IPS-18a (cell line): ENCODE data around the gene DHX29.
"Not testable (repeated sequence)": the region's sequence is repeated elsewhere in the genome, so short reads cannot be mapped to it uniquely, and the experiment has no call there.

Experiments used
- H3K27ac ChIP-seq: one replicate; pipeline ENCODE4 v1.5.1; 2013; ENCODE audit warnings: low read length
- H3K27me3 ChIP-seq: one replicate; pipeline ENCODE4 v1.6.1; 2013; ENCODE audit warnings: mild to moderate bottlenecking, low read length; ENCODE audit not compliant: control insufficient read depth, insufficient read depth
- H3K36me3 ChIP-seq: one replicate; pipeline ENCODE4 v1.6.1; 2013; ENCODE audit warnings: low read depth, low read length; ENCODE audit not compliant: control insufficient read depth
- H3K4me1 ChIP-seq: one replicate; pipeline ENCODE4 v1.6.1; 2013; ENCODE audit warnings: low read depth, low read length; ENCODE audit not compliant: control insufficient read depth
- H3K4me3 ChIP-seq: one replicate; pipeline ENCODE4 v1.5.1; 2013; ENCODE audit warnings: low read length
- H3K9ac ChIP-seq: one replicate; pipeline ENCODE4 v1.6.1; 2013; ENCODE audit warnings: mild to moderate bottlenecking, low read length, moderate library complexity
- H3K9me3 ChIP-seq: one replicate; pipeline ENCODE4 v1.6.1; 2013; ENCODE audit warnings: low read depth, low read length; ENCODE audit not compliant: control insufficient read depth

Gene DHX29

DNA sequence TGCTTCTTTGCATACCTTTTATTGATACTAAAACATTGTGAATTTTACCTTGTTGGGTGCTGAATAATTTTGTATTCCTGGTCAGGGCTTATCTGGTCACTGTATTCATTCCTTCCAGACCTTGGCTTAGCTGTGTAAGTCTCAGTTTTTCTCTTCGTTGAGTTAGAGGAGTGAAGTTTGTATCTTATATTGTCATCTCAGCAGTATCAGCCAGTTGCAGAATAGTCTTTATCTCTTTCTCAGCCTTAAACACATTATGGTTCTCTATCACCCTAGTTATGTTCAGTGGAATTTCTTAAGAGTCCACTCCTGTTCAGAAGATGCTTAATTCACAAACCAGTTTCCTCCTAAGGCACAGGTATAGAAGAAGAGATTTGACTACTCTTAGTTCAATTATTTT is 25.5 kb upstream of the DHX29 start:
- no peak overlapping the region for H3K4me3 ChIP-seq
- H3K9ac ChIP-seq, result no peak overlapping the region
- no peaks in the 10 kb centered on the region for H3K4me1 ChIP-seq
- no peak overlapping the region for H3K27ac ChIP-seq
- peaks cover 34% of the 10 kb centered on the region for H3K36me3 ChIP-seq
- no peaks in the 10 kb centered on the region for H3K27me3 ChIP-seq
- no peaks in the 10 kb centered on the region for H3K9me3 ChIP-seq

DNA sequence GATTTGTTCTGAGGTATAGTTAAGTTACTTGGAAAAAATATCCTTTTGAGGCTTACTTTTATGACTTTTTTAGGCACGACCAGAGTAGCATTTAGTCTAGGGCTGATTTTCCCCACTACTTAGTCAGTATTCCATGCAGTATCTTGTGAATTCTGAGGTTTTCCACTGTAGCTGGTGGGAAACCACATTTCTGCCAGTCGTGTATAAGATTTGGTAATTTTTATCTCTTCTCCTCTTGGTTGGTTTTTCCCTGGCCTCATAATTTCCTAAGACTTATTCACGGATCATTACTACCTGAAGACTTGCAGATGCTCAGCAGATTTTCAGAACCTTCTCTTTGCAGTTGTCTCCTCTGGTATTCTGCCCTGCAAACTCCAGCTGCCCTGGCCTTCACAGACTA is 23.8 kb upstream of the DHX29 start:
- Histone ChIP-seq H3K9me3 (no peaks in the 10 kb centered on the region), H3K9ac (no peak overlapping the region), H3K27ac (no peak overlapping the region), H3K4me1 (no peaks in the 10 kb centered on the region), H3K4me3 (no peak overlapping the region), H3K27me3 (no peaks in the 10 kb centered on the region), H3K36me3 (peaks cover 43% of the 10 kb centered on the region)

DNA sequence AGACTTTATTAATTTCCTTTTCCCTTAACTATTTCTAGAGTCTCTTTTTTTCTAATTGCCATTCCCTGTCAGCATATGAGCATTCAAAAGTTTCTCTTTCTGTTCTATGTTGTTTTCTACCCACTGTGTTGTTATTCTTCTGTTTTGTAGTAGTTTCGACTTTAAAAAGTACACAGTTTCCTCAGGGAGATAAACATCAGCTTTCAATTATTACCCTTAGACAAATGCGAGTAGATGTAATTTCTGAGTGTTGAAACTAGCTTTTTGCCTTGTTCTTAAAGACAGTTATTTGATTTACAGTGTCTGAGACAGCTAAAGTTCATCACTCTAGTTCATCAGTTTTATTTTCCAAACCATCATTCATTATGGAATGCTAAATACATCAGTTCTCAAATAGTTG is 19.8 kb upstream of the DHX29 start:
- Histone ChIP-seq H3K27ac (no peak overlapping the region), H3K9me3 (no peaks in the 10 kb centered on the region), H3K4me1 (no peaks in the 10 kb centered on the region), H3K4me3 (no peak overlapping the region), H3K36me3 (peaks cover 49% of the 10 kb centered on the region), H3K27me3 (no peaks in the 10 kb centered on the region), H3K9ac (no peak overlapping the region)

DNA sequence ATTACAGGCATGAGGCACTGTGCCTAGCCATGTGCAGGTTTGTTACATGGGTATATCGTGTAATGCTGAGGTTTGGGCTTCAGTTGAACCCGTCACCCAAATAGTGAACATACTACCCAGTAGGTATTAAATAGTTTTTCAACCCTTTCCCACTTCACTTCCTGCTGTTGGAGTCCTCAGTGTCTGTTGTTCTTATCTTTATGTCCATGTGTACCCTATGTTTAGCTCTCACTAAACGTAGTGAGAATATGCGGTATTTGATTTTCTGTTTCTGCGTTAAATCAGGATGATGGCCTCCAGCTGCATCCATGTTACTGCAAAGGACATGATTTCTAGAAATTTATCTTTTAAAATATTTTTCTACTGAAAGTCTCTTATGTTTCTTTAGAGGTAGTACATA is 18.1 kb upstream of the DHX29 start:
- no peaks in the 10 kb centered on the region for H3K9me3 ChIP-seq
- H3K27me3 ChIP-seq, result no peaks in the 10 kb centered on the region
- H3K27ac ChIP-seq, result no peak overlapping the region
- H3K4me1 ChIP-seq, result no peaks in the 10 kb centered on the region
- no peak overlapping the region for H3K9ac ChIP-seq
- H3K36me3 ChIP-seq, result peaks cover 41% of the 10 kb centered on the region
- no peak overlapping the region for H3K4me3 ChIP-seq

DNA sequence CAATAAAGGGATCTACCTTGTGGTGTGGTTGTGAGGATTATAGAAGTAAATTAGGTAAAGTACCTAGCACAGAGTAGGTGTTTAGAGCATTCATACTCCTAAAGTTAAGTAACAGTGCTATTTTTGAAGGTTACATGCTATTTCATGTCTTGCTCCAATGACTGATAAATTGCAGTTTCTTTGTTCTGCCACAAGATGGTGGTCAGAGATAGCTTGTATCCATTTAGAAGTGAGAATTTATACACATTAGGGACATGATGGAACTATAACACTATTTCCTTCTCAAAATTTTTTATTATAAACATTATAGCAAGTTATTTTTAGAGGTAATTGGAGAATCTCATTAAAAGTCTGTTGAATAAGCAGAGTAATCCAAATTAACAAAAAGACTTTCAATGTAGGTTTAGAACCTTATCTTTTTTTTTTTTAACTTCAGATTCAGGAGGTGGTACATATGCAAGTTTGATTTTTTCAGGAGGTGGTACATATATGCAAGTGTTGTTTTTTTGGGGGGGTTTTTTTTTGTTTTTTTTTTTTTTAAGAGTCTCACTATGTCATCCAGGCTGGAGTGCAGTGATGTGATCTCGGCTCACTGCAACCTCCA is 17.4 kb upstream of the DHX29 start:
- H3K27me3 ChIP-seq, result no peaks in the 10 kb centered on the region

DNA sequence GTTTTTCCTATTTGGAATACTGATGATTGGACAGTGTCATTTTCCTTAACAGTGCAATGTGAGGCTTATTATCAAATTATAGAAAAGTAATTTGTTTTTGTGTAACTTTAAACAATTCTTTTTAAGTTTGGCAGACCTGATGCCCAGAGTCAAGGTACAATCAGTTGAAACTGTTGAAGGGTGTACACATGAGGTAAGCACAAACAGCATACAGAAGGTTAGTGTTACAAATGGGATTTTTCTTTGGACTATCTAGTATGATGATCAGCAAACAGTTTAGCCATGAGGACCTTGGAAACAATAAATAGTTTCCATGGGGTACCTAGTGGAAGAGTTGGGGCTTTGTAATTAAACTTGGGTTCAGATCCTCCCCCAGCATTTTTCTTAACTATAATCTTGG is 16.5 kb upstream of the DHX29 start:
- no peak overlapping the region for H3K4me3 ChIP-seq
- peaks cover 30% of the 10 kb centered on the region for H3K36me3 ChIP-seq
- no peaks in the 10 kb centered on the region for H3K27me3 ChIP-seq
- no peaks in the 10 kb centered on the region for H3K4me1 ChIP-seq
- no peak overlapping the region for H3K9ac ChIP-seq
- no peaks in the 10 kb centered on the region for H3K9me3 ChIP-seq
- no peak overlapping the region for H3K27ac ChIP-seq

More for the DNA sequence above, 17.4 kb upstream of the DHX29 start:
- no peak overlapping the region for H3K27ac ChIP-seq
- H3K4me1 ChIP-seq, result no peaks in the 10 kb centered on the region
- H3K9ac ChIP-seq, result no peak overlapping the region
- peaks cover 39% of the 10 kb centered on the region for H3K36me3 ChIP-seq
- H3K4me3 ChIP-seq, result no peak overlapping the region
- H3K9me3 ChIP-seq, result no peaks in the 10 kb centered on the region

DNA sequence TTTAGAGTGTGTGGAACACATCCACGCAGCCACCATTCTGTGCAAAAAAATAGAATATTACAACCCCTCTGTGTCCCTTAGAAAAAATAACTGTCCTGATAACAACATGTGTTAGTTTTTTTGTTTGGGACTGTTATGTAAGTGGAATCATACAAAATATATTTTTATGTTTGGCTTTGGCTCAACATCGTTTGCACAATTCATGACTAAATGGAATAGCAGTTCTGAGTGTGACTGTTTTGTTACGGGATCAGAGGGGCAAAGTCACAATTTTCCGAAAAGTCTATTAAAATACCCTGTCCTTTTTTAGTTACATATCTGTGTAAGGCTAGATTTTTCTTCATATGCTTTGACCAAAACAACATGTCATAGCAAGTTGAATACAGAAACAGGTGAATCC is 13.1 kb upstream of the DHX29 start:
- H3K27ac ChIP-seq, result no peak overlapping the region
- no peaks in the 10 kb centered on the region for H3K9me3 ChIP-seq
- H3K36me3 ChIP-seq, result peaks cover 10% of the 10 kb centered on the region
- no peaks in the 10 kb centered on the region for H3K27me3 ChIP-seq
- no peak overlapping the region for H3K4me3 ChIP-seq
- H3K9ac ChIP-seq, result no peak overlapping the region
- no peaks in the 10 kb centered on the region for H3K4me1 ChIP-seq

DNA sequence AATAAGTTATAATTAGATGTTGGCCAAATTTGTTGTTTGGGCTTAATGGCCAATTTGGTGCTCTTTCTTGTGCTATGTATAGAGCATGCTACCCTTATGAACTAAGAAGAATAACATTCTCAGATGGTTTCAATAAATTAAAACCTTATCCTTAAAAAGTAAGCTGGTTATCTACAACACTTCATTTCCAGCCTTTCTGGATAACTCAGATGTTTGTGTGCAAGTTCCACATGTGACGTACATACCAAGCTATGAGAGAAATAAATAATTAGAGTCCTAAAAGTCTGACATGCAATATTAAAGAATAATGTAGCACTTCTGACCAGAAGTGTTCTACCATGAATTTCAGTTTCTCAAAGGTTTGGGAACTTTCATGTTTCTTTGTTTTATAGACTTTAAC is 12.0 kb upstream of the DHX29 start:
- H3K4me3 ChIP-seq, result no peak overlapping the region
- H3K36me3 ChIP-seq, result peaks cover 9% of the 10 kb centered on the region
- H3K27ac ChIP-seq, result no peak overlapping the region
- no peaks in the 10 kb centered on the region for H3K4me1 ChIP-seq
- H3K27me3 ChIP-seq, result no peaks in the 10 kb centered on the region
- H3K9me3 ChIP-seq, result no peaks in the 10 kb centered on the region
- no peak overlapping the region for H3K9ac ChIP-seq

DNA sequence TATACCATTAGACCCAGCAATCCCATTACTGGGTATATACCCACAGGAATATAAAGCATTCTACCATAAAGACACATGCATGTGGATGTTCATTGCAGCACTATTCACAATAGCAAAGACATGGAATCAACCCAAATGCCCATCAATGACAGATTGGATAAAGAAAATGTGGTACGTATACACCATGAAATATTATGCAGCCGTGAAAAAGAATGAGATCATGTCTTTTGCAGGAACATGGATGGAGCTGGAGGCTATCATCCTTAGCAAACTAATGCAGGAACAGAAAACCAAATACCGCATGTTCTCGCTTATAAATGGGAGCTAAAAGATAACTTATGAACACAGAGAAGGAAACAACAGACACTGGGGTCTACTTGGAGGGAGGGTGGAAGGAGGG is 10.7 kb upstream of the DHX29 start:
- not testable (repeated sequence) for H3K4me1 ChIP-seq, H3K27ac ChIP-seq, H3K9ac ChIP-seq, H3K36me3 ChIP-seq, H3K9me3 ChIP-seq, H3K27me3 ChIP-seq, H3K4me3 ChIP-seq

DNA sequence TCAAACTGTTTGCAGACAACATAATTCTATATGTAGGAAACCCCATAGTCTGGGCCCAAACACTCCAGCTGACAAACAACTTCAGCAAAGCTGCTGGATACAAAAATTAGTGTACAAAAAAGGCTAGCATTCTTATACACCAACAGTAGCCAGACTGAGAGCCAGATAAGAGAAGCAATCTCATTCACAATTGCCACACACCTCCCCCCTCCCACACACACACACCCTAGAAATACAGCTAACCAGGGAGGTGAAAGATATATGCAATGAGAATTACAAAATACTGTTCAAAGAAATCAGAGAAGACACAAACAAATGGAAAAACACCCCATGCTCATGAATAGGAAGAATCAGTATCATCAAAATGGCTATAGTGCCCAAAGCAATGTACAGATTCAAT is 9.3 kb upstream of the DHX29 start:
- Histone ChIP-seq H3K4me3 (no peak overlapping the region), H3K27me3 (no peaks in the 10 kb centered on the region), H3K9ac (no peak overlapping the region), H3K36me3 (no peaks in the 10 kb centered on the region), H3K27ac (no peak overlapping the region), H3K4me1 (no peaks in the 10 kb centered on the region), H3K9me3 (no peaks in the 10 kb centered on the region)

DNA sequence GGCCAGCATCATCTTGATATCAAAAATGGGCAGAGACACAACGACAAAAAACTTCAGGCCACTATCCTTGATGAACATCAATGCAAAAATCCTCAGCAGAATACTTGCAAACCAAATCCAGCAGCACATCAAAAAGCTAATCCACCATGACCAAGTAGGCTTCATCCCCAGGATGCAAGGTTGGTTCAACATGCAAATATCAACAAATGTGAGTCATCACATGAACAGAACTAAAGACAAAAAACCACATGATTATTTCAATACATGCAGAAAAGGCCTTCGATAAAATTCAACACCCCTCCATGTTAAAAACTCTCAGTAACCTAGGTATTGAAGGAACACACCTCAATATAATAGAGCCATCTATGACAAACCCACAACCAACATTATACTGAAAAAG is 8.8 kb upstream of the DHX29 start:
- H3K27ac ChIP-seq, result no peak overlapping the region
- H3K9ac ChIP-seq, result no peak overlapping the region
- no peaks in the 10 kb centered on the region for H3K36me3 ChIP-seq
- H3K9me3 ChIP-seq, result no peaks in the 10 kb centered on the region
- H3K4me3 ChIP-seq, result no peak overlapping the region
- H3K4me1 ChIP-seq, result no peaks in the 10 kb centered on the region
- no peaks in the 10 kb centered on the region for H3K27me3 ChIP-seq

DNA sequence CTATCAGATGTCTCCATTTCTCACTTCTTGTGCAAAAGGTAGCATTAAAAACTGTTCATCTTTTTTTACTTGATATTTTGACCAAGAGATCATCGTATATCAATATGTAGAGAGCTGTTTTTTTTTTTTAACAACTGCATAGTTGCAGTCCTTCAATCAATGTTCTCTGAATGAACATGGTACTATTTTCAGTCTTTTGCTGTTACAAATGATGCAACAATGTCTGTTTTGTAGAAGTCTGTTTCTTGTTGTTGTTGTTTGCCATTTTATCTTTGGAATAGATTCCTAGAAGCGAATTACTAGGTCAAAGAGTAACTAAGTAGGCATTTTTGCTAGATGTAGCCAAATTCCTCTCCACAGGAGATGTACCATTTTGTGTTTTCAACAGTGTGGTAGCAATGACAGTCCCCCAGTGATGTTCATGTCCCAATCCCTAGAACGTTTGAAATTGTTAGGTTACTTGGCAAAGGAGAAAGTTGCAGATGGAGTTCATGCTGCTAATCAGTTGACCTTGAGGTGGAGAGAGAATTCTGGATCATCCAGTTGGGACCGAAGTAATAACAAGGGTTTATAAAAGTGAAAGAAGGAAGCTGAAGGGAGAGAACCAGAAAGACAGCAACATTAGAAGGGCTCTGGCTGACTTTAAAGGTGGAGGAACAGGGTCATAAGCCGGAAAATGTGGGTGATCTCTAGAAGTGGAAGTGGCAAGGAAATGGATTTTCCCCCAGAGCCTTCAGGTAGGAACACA is 6.5 kb upstream of the DHX29 start:
- Histone ChIP-seq H3K4me1 (peaks cover 3% of the 10 kb centered on the region), H3K4me3 (no peak overlapping the region), H3K27me3 (no peaks in the 10 kb centered on the region), H3K27ac (no peak overlapping the region), H3K9me3 (no peaks in the 10 kb centered on the region), H3K36me3 (no peaks in the 10 kb centered on the region), H3K9ac (no peak overlapping the region)
